PFSK-1 (cell line): ENCODE data around the gene EFHC2.

ENCODE experiments used
- FOXP2 ChIP-seq: optimal IDR thresholded peaks from 2 replicates; pipeline ENCODE3; 2011; ENCODE audit warnings: borderline replicate concordance, control low read depth, inconsistent platforms; ENCODE audit not compliant: insufficient read depth; ENCODE audit errors: extremely low read length, extremely low read depth
- POLR2AphosphoS5 ChIP-seq: IDR thresholded peaks from 2 replicates; pipeline ENCODE4 v1.6.1; 2012; ENCODE audit warnings: low read depth, mild to moderate bottlenecking, control low read depth, low read length, moderate library complexity
- SIN3A ChIP-seq: IDR thresholded peaks from 2 replicates; pipeline ENCODE4 v1.6.1; 2012; ENCODE audit warnings: mild to moderate bottlenecking, low read length, moderate library complexity, borderline replicate concordance; ENCODE audit not compliant: insufficient read depth
- TAF1 ChIP-seq: IDR thresholded peaks from 2 replicates; pipeline ENCODE4 v1.6.1; 2012; ENCODE audit warnings: low read length, control low read depth, borderline replicate concordance; ENCODE audit not compliant: insufficient read depth
- TF ChIP-seq, protein P1 (sequence below), 2 experiments: IDR thresholded peaks; 2 replicates each; pipeline versions ENCODE4 v1.6.1 to v1.8.0; 2011 to 2012; ENCODE audit warnings: low read depth in 2 of 2, low read length in 2 of 2, control low read depth in 1 of 2, inconsistent platforms in 1 of 2, mild to moderate bottlenecking in 1 of 2, moderate library complexity in 1 of 2; ENCODE audit not compliant: insufficient read depth in 1 of 2

The EFHC2 gene

DNA sequence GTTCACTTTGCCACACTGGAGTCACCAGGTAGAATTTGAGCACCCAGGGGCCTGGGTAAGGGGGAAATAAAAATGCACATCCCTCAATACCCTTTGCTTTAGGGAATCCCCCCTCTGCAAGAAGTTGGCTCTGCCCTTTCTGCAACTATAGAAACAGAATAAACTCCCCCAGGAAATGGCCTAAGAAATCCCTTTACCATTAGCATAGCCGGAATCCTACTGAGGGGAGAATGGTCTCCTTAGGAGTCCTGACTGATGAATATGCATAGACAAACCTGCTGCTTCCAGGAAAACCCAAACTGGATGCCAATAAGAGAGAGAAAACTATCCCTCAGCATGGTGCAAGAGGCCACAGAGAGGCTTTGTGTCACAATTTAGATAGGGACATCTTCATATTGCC is 11.0 kb downstream of the EFHC2 start:
- TF ChIP-seq SIN3A: no peak

DNA sequence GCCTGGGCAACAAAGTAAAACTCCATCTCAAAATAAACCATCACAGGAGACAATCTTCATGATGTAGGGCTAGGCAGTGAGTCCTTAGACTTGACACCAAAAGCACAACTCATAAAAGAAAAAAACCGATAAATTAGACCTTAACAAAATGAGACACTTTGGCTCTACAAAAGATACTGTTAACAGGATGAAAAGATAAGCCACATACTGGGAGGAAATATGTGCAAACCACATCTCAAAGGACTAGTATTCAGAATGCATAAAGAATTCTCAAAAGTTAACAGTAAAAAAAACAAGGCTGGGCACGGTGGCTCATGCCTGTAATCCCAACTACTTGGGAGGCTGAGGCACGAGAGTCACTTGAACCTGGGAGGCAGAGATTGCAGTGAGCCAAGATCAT is 13.2 kb downstream of the EFHC2 start:
- TF ChIP-seq POLR2AphosphoS5 (no peak), FOXP2 (no peak), SIN3A (no peak), TAF1 (no peak)
- TF ChIP-seq, protein P1, sequence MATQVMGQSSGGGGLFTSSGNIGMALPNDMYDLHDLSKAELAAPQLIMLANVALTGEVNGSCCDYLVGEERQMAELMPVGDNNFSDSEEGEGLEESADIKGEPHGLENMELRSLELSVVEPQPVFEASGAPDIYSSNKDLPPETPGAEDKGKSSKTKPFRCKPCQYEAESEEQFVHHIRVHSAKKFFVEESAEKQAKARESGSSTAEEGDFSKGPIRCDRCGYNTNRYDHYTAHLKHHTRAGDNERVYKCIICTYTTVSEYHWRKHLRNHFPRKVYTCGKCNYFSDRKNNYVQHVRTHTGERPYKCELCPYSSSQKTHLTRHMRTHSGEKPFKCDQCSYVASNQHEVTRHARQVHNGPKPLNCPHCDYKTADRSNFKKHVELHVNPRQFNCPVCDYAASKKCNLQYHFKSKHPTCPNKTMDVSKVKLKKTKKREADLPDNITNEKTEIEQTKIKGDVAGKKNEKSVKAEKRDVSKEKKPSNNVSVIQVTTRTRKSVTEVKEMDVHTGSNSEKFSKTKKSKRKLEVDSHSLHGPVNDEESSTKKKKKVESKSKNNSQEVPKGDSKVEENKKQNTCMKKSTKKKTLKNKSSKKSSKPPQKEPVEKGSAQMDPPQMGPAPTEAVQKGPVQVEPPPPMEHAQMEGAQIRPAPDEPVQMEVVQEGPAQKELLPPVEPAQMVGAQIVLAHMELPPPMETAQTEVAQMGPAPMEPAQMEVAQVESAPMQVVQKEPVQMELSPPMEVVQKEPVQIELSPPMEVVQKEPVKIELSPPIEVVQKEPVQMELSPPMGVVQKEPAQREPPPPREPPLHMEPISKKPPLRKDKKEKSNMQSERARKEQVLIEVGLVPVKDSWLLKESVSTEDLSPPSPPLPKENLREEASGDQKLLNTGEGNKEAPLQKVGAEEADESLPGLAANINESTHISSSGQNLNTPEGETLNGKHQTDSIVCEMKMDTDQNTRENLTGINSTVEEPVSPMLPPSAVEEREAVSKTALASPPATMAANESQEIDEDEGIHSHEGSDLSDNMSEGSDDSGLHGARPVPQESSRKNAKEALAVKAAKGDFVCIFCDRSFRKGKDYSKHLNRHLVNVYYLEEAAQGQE (IDR thresholded peaks at IDR 0.05; ENCODE audit: insufficient read depth in 1 of 2, low read depth in 2 of 2, low read length in 2 of 2): no peak

DNA sequence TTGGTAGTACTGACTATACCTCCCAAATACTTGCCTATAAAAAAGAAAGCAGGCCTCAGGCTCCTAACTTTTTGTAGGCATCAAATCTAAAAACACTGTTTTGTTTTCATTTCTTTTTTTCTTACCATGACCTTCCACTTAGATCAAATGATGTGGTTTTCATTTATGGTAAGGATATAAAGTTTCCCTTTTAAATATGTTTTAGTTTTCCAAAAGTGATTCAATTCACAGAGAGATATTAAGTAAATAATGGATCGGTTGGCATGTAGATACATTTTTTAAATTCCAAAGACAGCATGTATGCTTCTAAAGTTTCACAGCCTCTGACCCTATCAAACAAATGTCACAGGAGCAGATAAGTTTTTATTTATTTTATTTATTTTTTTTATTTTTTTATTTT is 23.9 kb downstream of the EFHC2 start:
- TF ChIP-seq, protein P1 (IDR thresholded peaks at IDR 0.05; ENCODE audit: insufficient read depth in 1 of 2, low read depth in 2 of 2, low read length in 2 of 2): no peak
- TF ChIP-seq TAF1: no peak
- no peak for TF ChIP-seq POLR2AphosphoS5
- no peak for TF ChIP-seq FOXP2
- TF ChIP-seq SIN3A: no peak

DNA sequence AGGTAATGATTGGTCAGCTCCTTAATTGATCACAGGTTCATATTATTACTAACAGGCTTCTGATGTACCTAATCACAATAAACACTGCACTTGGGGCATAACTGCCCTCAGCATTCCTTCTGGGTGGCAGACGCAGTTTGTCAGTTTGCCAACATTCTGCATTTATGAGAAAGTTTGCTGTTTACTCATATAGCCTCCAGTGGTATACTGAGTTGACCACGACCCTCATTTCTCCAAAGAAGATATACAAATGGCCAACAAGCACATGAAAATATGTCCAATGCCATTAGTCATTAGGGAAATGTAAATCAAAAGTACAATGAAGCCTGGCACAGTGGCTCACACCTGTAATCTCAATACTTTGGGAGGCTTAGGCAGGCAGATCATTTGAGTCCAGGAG is 26.3 kb downstream of the EFHC2 start:
- TF ChIP-seq TAF1: no peak
- TF ChIP-seq SIN3A: no peak
- TF ChIP-seq POLR2AphosphoS5: no peak
- TF ChIP-seq, protein P1 (IDR thresholded peaks at IDR 0.05; ENCODE audit: insufficient read depth in 1 of 2, low read depth in 2 of 2, low read length in 2 of 2): no peak
- TF ChIP-seq FOXP2: no peak

DNA sequence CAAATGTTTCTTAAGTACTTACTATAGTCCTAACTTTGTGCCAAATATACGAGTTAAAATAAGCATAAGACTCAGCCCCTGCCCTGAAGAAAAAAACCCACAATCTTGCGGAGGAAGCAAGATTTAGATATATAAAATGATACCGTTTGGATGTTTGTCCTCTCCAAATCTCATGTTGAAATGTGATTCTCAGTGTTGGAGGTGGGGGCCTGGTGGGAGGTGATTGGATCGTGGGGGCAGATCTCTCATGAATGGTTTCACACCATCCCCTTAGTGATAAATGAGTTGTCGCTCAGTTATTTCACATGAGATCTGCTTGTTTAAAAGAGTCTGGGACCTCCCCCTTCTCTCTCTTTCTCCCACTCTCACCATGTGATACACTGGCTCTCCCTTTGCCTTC is 28.7 kb downstream of the EFHC2 start:
- TF ChIP-seq FOXP2 (no peak), TAF1 (no peak), SIN3A (no peak), POLR2AphosphoS5 (no peak)
- TF ChIP-seq, protein P1 (IDR thresholded peaks at IDR 0.05; ENCODE audit: insufficient read depth in 1 of 2, low read depth in 2 of 2, low read length in 2 of 2): no peak

DNA sequence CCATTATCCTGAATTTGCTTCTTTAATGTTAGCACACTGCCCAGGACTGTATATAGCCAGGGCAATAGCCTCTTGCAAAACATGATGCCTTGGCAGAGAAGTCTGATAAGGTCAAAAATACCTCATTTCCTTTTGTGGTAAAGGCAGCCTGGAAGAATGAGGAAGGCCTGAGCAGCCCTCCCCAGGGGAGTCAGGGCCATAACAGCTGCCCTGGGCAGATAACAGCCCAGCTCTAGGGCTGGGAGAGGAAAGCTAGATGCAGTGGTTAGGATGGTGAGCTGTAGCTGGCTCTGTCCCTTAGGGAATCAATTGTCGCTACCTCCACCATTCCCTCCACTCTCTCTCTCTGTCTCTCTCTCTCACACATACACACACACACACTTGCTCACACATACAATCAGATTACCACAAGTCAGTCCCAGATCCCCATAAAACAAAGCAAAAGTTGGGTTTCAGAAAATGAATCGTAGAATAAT is 29.2 kb downstream of the EFHC2 start:
- TF ChIP-seq POLR2AphosphoS5: no peak
- TF ChIP-seq, protein P1 (IDR thresholded peaks at IDR 0.05; ENCODE audit: insufficient read depth in 1 of 2, low read depth in 2 of 2, low read length in 2 of 2): no peak
- no peak for TF ChIP-seq TAF1
- TF ChIP-seq FOXP2: no peak
- no peak for TF ChIP-seq SIN3A
